GM19025 (cell line): ENCODE data around the gene COL16A1.

Experiments used
- ATAC-seq: cut with Tn5 transposase; IDR thresholded peaks from one replicate; pipeline ENCODE4 v1.9.1; 2021; ENCODE audit warnings: mild to moderate bottlenecking, low read depth, moderate library complexity; ENCODE audit not compliant: unreplicated experiment

The COL16A1 gene

DNA sequence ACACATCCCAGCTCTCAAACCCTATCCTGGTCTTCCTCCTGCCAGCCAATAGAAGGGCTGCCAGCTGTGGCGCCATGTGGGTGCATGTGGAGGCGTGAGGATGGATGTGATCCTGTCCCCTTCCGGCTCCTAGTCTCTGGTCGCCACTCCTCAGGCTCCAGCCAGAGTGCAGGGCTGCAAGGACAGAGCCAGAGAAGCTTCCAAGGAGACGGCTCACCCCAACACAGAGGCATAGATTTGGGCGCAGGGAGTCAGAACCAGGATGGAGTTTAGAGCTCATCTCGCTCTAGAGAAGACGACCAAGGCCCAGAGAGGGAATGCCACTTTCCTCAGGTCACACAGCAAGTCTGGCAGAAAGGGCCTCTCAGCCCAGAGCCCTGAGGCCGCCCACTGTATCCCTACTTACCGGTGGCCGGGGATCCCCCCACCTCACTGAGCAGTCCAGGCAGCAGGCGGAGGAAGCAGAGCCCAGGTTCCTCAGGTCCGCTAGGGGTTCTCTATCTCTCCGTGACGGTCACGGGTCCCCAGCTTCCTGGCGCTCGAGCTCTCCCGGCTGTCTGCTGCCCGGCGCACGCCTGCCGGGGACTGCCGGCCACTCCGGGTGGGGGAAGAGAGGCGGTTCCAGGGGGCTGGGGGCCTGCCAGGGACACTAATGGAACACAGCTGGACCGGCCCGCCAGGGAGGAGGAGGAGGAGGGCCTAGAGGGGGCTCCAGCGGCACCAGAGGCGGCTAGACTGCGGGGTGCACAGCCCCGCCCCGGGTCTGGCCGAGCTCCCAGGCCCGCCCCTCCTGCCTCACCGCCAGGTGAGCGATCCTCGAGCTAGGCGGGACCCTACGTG, at the start of gene COL16A1:
COL16A1 (minus strand) TSS at position 587 of the 840 bp plus-strand sequence. CDS start 1,824 bp downstream, outside the sequence.
- no peak for ATAC-seq

- no peak for ATAC-seq
Observed at GRCh38 chr1:31752952-31753475, 49.2 kb upstream of the COL16A1 start.

- no peak for ATAC-seq
Observed at GRCh38 chr1:31752258-31752657, 48.4 kb upstream of the COL16A1 start.

- ATAC-seq: no peak
Observed at GRCh38 chr1:31751822-31752241, 48.0 kb upstream of the COL16A1 start.

DNA sequence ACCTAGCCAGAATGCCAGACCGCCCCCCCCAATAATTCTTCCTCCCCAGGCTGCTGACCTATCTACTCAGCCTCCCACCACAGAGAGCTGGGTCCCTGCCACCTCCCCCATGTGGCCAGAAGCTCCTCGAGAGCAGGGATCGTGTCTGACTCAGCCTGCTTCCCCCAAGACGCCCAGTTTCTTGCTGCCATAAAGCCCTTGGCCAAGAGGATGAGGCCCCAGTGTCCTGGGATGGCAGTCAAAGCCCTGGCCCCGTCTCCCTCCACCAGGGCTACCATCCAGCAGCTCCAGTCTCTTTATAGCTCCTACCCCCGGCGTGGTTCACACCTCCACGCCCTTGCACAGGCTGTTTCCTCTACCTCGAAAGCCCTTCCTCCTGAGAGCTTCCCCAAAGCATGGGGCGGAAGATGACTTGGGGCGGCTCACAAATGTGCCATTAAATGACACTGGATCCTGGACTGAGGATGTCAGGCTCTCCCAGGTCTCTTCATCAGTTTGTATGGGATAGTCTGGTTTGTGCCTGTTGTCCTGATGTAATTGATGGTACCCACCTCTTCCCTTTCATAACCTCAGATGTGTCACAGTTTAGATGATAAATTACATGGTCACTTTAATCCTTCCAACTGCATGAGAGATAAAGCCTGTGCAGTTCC, 47.2 kb upstream of the COL16A1 start:
- no peak for ATAC-seq

DNA sequence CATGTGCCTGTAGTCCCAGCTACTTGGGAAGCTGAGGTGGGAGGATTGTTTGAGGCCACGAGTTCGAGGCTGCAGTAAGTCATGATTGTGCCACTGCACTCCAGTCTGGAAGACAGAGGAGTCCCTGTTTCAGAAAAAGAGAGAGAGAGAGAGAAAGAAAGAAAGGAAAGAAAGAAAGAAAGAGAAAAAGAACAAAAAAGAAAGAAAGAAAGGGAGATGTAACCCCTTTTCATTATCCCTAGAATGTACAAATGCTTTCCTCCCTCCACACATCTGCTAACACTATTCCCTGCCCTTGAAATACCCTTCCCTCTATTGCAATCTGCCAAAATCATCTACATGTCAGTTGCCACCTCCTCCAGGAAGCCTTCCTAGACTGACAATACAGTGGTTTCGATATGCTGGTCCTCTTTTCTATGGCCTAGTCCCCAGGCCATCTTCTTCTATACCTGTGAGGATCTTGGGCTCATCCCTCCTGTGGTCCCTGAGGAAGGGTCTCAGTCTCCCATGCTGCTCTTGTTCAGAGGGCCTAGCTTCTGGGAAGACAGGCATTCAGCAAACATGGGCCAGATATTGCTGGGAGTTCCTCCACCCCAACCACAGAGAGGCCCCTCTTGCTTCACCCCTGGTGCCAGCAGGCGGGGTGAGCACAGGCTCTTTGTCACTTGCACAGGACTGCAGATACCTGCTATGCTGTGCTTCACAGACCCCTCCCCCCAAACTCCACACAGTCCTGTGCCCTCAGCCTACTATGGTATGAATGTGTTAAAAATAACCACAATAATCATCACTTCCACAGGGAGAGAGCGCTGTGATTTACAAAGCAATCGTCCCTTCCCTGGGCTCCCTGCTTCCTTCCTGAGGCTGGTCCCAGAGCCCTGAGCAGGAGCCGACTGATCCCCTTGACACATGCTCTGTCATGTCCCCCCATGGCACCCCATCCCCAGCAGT, 46.2 kb upstream of the COL16A1 start:
- ATAC-seq: no peak

GRCh38 chr1:31748365-31748764, 44.5 kb upstream of the COL16A1 start:
- no peak for ATAC-seq

DNA sequence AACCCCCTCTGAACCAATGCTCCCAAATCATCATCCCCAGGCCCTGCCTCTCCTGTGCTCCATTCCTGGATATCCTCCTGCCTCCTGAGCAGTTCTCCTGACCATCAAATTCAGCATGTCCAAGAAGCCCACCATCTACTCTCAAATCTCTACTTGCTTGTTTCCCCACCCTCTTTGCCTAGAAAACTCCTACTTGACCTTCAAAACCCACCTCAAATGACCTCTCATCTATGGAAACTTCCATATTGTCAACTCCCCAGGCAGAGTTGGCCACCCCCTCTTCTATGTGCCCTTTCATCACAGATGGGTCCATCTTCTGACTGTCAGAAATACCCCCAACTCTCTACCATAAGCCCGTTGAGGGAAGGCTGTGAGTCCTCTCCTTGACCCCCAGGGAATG, 43.5 kb upstream of the COL16A1 start:
- ATAC-seq: no peak

DNA sequence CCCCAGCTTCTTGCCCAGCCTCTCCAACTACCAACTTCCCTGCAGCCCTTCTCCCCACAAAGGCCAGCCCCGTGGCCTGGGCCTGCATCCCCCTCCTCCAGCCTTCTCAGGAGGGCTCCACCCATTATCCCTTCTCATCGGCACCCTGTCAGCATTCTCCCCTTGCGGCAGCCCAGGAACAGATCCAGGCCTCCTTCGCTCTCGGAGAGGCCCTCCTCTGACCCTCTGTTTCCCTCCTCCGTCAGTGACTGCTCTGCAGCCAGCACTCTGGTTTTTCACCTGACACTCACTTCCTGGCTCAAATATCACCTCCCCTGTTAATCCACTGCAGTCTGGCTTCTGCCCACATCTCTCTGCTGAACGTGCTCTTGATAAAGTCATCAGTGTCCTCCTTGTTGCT, 42.9 kb upstream of the COL16A1 start:
- ATAC-seq: no peak

DNA sequence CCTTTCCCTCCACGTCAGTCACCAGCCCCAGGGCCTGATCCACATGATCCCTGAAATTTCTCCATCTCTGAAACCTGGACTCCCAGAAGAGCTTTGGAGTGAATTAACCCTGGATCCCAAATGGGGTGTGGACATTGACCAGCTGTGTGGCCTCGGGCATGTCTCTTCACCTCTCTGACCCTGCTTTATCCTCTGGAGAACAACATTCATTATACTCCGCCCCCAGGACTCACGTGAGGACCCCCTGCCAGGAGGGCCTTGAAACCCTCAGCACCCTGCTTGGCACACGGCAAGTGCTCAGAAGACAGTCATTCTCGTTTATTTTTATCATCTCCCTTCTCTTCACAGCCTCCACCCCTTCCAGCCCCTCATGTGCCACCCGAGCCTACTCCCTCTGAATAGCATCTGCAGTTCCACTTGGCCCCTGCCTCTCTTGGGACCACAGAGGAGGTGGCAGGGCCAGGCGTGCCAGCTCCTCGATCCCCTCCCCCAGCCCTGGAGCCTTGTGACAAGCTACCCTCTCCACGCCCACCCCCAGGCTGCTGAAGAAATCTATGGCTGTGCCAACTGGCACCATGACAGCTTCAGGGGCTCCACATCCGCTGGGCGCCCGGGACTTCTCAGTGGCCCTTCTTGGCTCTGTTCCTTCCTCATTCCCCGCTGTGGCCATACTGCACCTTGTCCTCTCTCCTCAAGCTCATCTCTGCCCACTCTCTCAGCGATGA, 42.3 kb upstream of the COL16A1 start:
- ATAC-seq: no peak

GRCh38 chr1:31745096-31745945, 41.5 kb upstream of the COL16A1 start:
- no peak for ATAC-seq

- ATAC-seq: no peak
Observed at GRCh38 chr1:31744165-31744888, 40.5 kb upstream of the COL16A1 start.

DNA sequence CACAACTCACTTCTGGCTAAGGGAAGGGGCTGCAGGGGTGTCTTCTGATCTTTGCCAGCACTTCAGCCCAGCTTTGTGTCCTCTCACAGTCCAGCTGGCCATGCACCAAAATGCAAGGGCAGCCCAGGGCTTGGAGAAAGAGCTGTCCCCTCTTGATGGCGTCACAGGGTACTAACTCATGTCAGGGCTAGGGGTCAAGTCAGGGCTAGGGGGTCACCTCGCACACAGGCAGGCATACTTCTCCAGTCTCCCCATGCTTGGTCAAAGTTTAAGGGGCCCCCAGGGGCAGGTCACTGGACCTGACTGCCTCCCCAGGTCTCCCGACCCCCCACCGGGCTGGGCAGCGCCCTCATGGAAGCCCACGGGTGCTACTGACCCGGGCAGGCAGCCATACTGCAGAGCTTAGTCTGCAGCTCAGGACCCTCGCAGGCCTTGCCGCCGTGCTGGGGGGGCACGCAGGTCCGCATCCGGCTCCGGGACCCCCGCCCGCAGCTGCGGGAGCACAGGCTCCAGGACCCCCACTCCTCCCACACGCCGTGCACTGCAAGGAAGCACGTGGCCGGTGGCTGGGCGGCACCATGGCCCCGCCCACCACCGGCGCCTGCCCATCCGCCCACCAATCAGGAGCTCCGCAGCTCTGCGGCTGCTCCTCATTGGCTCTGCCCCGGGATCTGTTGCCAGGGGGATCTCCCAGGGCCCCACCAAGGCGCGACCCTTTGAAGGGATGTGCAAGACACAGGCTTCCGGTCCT, 38.8 kb upstream of the COL16A1 start:
- ATAC-seq: no peak

DNA sequence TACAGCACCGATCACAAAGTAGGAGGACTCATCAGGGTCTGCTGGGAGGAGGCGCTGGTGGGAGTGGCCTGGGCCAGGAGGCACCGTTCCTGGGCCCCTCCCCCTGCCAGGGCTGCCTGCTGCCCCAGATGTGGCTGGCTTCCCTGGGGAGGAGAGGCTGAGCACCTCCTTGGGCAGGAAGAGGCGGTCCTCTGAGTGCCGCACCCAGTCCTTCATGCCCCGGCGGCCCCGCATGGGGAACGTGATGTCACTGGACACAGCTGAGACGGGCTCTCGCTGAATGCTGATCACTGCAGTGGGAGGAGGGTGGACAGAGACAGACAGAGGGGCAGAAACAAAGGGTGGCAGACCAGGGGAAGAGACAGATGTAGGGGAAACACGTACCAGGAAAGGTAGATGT, 35.5 kb upstream of the COL16A1 start:
- no peak for ATAC-seq

- no peak for ATAC-seq
Observed at GRCh38 chr1:31736675-31737074, 32.9 kb upstream of the COL16A1 start.

DNA sequence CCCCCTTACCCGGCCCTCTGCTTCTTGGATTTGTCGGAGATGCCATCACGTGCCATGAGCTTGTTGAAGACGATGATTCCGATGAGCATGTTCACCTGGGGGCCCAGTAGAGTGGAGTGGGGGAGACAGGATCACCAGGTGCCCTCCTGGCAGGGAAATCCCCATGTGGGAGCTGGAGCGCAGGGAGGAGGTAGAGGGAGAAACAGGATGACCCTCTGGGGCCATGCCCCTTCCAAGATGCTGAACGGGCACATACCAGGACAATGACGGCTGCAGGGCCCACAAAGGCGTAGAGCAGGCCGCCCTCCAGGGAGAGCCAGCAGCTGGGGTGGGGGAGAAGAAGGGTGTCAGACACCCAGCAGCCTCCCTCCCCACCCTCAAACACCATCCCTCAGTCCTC, 31.8 kb upstream of the COL16A1 start:
- no peak for ATAC-seq

GRCh38 chr1:31734582-31735107, 30.8 kb upstream of the COL16A1 start:
- ATAC-seq: no peak
